Kidney epithelial cell (primary cell): ENCODE data around the gene ACOT2. TPM values are rescaled to one million over a fixed set of nuclear protein-coding genes. Genes with fewer than 3 reads are reported as not detected.

Experiments
- DNase-seq: peaks from one replicate; pipeline ENCODE4 v3.0.0-alpha.2; 2010; ENCODE audit warnings: low read depth
- H3K27me3 ChIP-seq: 2 replicates; pipeline ENCODE4 v1.6.0; 2011; ENCODE audit warnings: low read length; ENCODE audit not compliant: control insufficient read depth, insufficient read depth
- H3K36me3 ChIP-seq: 2 replicates; pipeline ENCODE4 v1.5.1; 2011; ENCODE audit warnings: low read length; ENCODE audit not compliant: control insufficient read depth, insufficient read depth
- H3K4me3 ChIP-seq: 2 replicates; pipeline ENCODE4 v1.5.1; 2011; ENCODE audit warnings: low read depth, mild to moderate bottlenecking, control low read depth, low read length
- total RNA-seq: library from RNA; depleted of rRNA; stranded (reverse); fragments of >200 nt; gene quantifications from 2 replicates; pipeline ENCODE4 v1.2.3, GENCODE V29; 2015
- TF ChIP-seq, protein P1 (sequence below): IDR thresholded peaks from 2 replicates; pipeline ENCODE4 v1.5.1; 2011; ENCODE audit warnings: mild to moderate bottlenecking, moderate library complexity, low read length, control low read depth, inconsistent platforms; ENCODE audit not compliant: insufficient read depth, poor library complexity, severe bottlenecking

The ACOT2 gene
- total RNA-seq, 1 donor from 2014 or later: 19.2 TPM

GRCh38 chr14:73602994-73603393, 34.0 kb downstream of the ACOT2 start:
- no peak for DNase-seq
- H3K36me3 ChIP-seq: no peaks in the 10 kb centered on the region
- TF ChIP-seq, protein P1, sequence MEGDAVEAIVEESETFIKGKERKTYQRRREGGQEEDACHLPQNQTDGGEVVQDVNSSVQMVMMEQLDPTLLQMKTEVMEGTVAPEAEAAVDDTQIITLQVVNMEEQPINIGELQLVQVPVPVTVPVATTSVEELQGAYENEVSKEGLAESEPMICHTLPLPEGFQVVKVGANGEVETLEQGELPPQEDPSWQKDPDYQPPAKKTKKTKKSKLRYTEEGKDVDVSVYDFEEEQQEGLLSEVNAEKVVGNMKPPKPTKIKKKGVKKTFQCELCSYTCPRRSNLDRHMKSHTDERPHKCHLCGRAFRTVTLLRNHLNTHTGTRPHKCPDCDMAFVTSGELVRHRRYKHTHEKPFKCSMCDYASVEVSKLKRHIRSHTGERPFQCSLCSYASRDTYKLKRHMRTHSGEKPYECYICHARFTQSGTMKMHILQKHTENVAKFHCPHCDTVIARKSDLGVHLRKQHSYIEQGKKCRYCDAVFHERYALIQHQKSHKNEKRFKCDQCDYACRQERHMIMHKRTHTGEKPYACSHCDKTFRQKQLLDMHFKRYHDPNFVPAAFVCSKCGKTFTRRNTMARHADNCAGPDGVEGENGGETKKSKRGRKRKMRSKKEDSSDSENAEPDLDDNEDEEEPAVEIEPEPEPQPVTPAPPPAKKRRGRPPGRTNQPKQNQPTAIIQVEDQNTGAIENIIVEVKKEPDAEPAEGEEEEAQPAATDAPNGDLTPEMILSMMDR: no peak

GRCh38 chr14:73606271-73606670, 37.3 kb downstream of the ACOT2 start:
- no peak for DNase-seq
- TF ChIP-seq, protein P1: no peak
- Histone ChIP-seq H3K4me3 (no peak overlapping the region), H3K36me3 (no peaks in the 10 kb centered on the region), H3K27me3 (no peaks in the 10 kb centered on the region)

More at GRCh38 chr14:73602994-73603393, 34.0 kb downstream of the ACOT2 start:
- Histone ChIP-seq H3K4me3 (no peak overlapping the region), H3K27me3 (no peaks in the 10 kb centered on the region)

- Histone ChIP-seq H3K4me3 (no peak overlapping the region), H3K36me3 (no peaks in the 10 kb centered on the region), H3K27me3 (no peaks in the 10 kb centered on the region)
- DNase-seq: no peak
- TF ChIP-seq, protein P1: no peak
Observed at GRCh38 chr14:73607241-73607640, 38.2 kb downstream of the ACOT2 start.

DNA sequence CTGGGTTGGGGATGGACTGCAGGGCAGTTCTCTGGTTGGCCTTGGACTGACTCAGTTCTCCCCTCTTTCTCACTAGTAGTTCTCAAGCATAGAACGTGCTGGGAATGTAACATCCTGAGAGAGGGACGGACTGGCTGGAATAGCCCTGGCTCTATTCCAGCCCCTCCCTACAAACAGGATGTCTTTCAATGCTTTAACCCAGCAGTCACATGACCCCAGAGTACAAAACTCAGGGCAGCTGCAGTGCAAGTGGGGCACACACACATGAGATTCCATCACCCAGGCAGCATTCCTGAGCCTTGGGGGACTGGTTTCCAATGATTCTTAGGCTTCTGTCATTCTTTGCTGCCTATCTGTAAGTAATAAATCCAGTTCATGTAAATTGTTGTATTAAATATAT, 41.7 kb downstream of the ACOT2 start:
- Histone ChIP-seq H3K36me3 (no peaks in the 10 kb centered on the region), H3K27me3 (no peaks in the 10 kb centered on the region), H3K4me3 (no peak overlapping the region)
- TF ChIP-seq, protein P1: no peak
- DNase-seq: no peak

- peak; percentile 28 for DNase-seq
- Histone ChIP-seq H3K27me3 (no peaks in the 10 kb centered on the region), H3K4me3 (peak within 1 kb of the TSS; percentile 54), H3K36me3 (no peaks in the 10 kb centered on the region)
- TF ChIP-seq, protein P1: no peak
Observed at GRCh38 chr14:73612339-73613045, 43.5 kb downstream of the ACOT2 start, which contains the start of gene ACOT6. TSS of gene ACOT6 (plus strand) at chr14:73612517. CDS start at chr14:73612572, 55 bp downstream.

GRCh38 chr14:73613046-73613383, 44.0 kb downstream of the ACOT2 start:
- DNase-seq: no peak
- TF ChIP-seq, protein P1: no peak
- no peaks in the 10 kb centered on the region for H3K36me3 ChIP-seq
- H3K4me3 ChIP-seq: peak overlapping the region; percentile 54
- no peaks in the 10 kb centered on the region for H3K27me3 ChIP-seq
